DMS 273 treated with DMSO at 0.1 percent for 48 hours (cell line): ENCODE data around the gene TAS2R31.
"Not testable (repeated sequence)": the region's sequence is repeated elsewhere in the genome, so short reads cannot be mapped to it uniquely, and the experiment has no call there.

Source experiments
- DNase-seq: peaks from one replicate; lab custom pipeline; 2025; lab: John Stamatoyannopoulos, UW

TAS2R31 gene, protein sequence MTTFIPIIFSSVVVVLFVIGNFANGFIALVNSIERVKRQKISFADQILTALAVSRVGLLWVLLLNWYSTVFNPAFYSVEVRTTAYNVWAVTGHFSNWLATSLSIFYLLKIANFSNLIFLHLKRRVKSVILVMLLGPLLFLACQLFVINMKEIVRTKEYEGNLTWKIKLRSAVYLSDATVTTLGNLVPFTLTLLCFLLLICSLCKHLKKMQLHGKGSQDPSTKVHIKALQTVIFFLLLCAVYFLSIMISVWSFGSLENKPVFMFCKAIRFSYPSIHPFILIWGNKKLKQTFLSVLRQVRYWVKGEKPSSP

DNA sequence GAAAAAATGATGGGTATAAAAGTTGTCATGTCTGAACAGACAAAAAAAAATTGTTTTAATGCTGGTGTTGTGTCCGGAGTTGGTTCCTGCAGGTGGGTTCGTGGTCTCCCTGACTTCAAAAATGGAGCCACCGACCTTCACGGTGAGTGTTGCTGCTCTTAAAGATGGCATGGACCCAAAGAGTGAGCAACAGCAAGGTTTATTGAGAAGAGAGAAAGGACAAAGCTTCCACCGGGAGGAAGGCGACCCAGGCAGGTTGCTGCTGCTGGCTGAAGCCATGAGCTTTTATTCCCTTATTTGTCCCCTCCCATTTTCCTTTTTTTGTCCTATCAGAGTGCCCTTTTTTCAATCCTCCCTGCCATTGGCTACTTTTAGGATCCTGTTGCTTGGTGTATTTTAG lies at the start of gene TAS2R31:
Gene TAS2R31, minus strand, starts transcription at position 101 of the 400 bp plus-strand sequence. Its CDS starts 72 bp downstream, at position 29.
- no peak for DNase-seq

DNA sequence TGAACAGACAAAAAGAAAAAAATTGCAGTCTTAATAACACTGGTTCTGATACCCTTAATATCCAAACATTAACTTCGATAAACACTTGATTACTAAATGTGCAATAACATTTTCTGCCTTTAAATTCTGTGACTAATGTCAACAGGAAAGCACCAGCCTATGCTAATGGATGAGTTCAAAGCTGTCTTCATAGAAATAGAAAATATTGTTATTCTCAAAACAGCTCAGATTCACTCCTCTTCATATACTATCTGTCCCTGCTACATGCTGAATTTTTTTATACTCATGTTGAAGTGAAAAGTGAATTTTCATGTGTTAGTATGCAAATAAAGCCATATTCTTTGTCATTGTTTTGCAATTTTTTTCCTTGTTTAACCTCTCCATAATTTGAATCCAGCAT lies 47.0 kb upstream of the TAS2R31 start:
- no peak for DNase-seq

DNA sequence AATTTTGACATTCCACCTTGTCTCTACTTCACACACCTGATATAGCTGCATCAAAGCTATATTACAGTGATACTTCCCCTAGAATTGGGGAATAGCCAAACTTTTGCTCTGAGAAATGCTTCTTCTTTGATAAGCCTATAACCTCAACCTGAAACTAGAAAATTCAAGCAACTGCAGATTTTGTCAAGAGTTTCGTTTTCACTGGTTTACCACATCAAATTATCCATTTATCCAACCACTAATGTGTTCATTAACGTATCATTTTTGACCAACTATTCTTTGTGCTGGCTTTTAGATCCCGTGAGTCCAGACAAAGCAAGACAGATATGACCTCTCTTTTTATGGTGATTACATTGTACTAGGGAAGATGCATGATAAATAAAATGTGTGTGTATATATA lies 44.4 kb upstream of the TAS2R31 start:
- DNase-seq: no peak

GRCh38 chr12:11071414-11071813 lies 40.2 kb upstream of the TAS2R31 start:
- no peak for DNase-seq

GRCh38 chr12:11070999-11071398 lies 39.8 kb upstream of the TAS2R31 start:
- no peak for DNase-seq

DNA sequence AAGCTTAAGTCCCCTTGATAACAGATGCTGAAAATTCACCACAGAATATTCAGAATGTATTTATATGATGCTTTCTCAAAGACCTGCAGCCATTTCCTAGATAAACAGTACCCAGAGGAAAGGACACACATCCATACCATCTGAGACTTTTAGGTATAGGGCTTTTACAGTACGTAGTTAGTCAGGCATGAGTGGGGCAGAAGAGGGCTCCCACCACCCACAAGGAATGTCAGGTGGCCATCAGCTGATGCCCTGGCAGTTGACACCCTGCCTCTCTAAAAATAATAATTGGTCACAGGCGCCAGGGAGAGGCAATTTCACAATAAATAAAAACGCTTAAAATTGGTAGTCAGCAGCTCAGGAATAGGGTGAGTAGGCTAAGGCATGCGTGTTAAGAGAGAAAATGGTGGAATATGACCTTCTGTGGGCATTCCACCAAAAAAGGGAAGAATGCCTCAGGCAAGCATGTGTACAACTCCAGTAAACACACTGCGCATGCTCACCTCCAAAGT lies 38.7 kb upstream of the TAS2R31 start:
- no peak for DNase-seq

- DNase-seq: no peak
These were observed 36.3 kb upstream of the TAS2R31 start for GRCh38 chr12:11067514-11067913.

DNA sequence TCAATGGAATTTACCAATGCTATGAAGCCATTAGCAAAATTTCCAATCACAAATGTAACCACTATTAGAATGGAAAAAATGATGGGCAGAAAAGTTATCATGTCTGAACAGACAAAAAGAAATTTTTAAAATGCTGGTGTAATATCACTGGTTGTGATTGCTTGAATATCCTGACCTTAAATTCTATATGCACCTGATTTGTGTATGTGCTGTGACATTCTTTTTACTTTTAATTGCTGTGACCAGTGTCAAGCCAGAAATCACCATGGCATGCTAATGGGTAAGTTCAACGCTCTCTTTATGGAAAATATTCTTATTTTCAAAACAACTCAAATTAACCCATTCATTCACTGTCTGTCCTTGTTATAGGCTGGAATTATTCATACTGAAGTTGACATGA lies 31.0 kb upstream of the TAS2R31 start, which contains the start of gene TAS2R46:
Gene TAS2R46, minus strand, starts transcription at position 101 of the 400 bp plus-strand sequence. Its CDS starts 0 bp downstream, at position 101.
- DNase-seq: not testable (repeated sequence)

GRCh38 chr12:11059784-11060183 lies 28.6 kb upstream of the TAS2R31 start:
- no peak for DNase-seq

DNA sequence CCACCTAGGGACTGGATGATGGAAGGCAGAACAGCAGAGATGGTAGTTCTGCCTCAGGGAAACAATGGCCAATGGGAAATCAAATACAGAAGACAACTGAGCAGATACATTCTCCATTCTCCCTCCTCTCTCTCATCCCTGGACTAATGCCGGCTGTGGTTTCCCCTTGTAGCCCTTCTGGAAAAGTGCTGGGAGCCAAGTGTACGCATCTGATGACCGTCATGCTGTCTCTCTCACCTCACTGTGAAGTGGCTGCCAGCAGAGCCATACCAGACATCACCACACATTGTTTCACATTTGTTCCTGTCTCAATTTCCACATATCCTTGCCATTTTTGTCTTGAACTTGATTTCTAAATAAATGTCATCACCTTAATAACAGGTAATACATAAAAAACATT lies 27.8 kb upstream of the TAS2R31 start:
- no peak for DNase-seq

- no peak for DNase-seq
These were observed 24.1 kb upstream of the TAS2R31 start for GRCh38 chr12:11055306-11055705.

- DNase-seq: not testable (repeated sequence)
These were observed 18.8 kb upstream of the TAS2R31 start for GRCh38 chr12:11049806-11050531.

DNA sequence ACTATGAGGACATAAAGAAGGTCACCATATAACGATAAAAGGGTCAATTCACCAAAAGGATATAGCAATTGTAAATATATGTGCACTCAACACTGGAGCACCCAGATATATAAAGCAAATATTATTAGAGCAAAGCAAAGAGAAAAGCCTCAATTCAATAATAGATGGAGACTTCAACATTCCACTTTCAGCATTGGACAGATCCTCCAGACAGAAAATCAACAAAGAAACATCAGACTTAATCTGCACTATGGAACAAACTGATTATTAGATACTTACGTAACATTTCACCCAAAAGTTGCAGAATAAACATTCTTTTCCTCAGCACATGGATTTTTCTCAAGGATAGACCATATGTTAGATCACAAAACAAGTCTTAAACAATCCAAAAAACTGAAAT lies 10.2 kb upstream of the TAS2R31 start:
- DNase-seq: not testable (repeated sequence)

DNA sequence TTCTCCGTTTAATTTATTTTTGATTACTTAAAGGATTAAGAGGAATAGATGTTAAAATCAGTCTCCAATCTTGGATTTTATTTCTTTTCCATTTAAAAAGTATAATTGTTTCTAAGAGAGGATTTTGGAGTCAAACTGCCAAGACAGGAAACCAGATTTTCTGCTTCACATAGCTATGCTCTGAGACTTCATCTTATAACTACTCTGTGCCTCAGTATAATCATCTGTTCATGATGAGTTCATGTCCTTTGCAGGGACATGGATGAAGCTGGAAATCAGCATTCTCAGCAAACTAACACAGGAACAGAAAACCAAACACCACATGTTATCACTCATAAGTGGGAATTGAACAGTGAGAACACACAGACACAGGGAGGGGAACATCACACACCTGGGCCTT lies 9.0 kb upstream of the TAS2R31 start:
- no peak for DNase-seq

- no peak for DNase-seq
These were observed 8.0 kb upstream of the TAS2R31 start for GRCh38 chr12:11039171-11039570.

DNA sequence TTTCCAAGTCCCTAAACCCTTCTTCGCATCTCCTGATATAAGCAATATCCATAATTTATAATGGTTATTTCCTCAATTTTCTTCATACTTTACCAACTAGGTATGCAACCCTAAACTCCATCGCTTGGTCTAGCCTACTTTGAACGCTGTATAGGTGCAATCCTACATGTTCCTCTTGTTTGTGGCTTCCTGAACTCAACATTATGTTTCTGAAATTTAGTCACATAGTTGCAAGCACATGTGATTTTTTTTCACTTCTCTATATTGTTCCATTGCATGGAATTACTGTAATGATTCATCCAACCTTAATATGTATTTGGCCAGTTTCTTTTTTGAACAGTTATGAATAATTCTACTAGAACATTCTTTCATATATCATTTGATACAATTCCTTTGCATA lies 2.8 kb upstream of the TAS2R31 start:
- DNase-seq: not testable (repeated sequence)

DNA sequence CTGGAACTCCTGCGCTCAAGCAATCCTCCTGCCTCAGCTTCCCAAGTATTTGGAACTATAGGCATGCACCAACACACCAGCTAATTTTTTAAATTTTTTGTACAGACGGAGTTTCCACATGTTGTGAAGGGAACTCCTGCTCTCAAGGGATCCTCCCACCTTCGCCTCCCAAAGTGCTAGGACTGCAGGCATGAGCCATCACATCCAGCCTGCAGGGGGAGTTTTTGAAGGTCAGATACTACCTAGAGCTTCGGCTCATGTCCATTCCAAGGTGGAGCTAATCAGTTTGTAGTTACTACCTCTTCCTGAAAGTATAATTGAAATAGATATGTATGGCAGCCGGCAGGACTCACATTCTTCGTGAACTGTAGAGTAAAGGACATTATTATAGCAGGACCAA lies 5.1 kb downstream of the TAS2R31 start:
- DNase-seq: no peak

GRCh38 chr12:11023387-11023786 lies 7.8 kb downstream of the TAS2R31 start:
- DNase-seq: no peak

DNA sequence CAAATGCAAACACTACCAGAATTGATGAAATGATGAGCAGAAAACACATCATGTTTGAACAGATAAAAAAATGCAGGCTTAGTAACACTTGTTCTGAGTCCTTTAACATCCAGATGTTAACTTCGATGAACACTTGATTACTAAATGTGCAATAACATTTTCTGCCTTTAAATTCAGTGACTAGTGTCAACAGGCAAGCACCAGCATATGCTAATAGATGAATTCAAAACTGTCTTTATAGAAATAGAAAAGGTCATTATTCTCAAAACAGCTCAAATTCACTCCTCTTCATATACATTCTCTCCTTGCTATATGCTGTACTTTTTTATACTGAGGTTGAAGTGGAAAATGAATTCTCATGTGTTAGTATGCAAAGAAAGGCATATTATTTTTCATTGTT lies 8.7 kb downstream of the TAS2R31 start, which contains the start of gene TAS2R19:
Gene TAS2R19, minus strand, starts transcription at position 101 of the 400 bp plus-strand sequence. Its CDS starts 49 bp downstream, at position 52.
- DNase-seq: no peak

DNA sequence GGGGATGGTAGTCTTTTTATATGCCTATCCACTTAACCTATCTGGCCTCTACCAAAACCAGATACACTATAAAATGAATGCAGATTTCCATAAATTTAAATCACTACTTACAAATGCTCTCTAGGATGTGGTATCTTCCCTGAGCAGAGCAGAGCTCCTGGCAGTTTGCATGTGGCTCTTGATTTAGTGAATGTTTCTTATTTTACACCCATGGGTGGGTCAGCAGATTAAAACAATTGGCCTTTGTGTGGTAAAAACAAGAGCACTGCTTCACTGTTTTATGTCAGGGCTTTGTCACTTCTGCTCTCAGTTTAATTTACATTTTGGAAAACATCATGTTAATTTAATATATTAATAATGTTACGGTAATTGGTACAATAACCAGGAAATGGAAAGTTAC lies 14.3 kb downstream of the TAS2R31 start:
- DNase-seq: no peak

GRCh38 chr12:11015775-11016430 lies 15.3 kb downstream of the TAS2R31 start:
- DNase-seq: no peak

- no peak for DNase-seq
These were observed 17.0 kb downstream of the TAS2R31 start for GRCh38 chr12:11014234-11014633.
